Astrocyte (in vitro differentiated cells and primary cell): Measurements from ENCODE around the gene PRR5. TPM values are rescaled to one million over a fixed set of nuclear protein-coding genes. Genes with fewer than 3 reads are reported as not detected.

Experiments used
- DNase-seq: peaks from one replicate; pipeline ENCODE4 v3.0.0-alpha.2; 2010; ENCODE audit warnings: low read depth
- FAIRE-seq: peaks from 2 replicates; lab custom pipeline; 2011; peaks lifted over from hg19 to GRCh38; lab: Jason Lieb, UNC
- H2AFZ ChIP-seq: 2 replicates; pipeline ENCODE4 v1.6.0; 2012; ENCODE audit warnings: low read depth, low read length, inconsistent platforms
- H3K27ac ChIP-seq: 2 replicates; pipeline ENCODE4 v1.5.1; 2011; ENCODE audit warnings: low read depth, low read length, inconsistent platforms
- H3K27me3 ChIP-seq: 2 replicates; pipeline ENCODE4 v1.6.0; 2011; ENCODE audit warnings: low read length, inconsistent platforms; ENCODE audit not compliant: insufficient read depth
- H3K36me3 ChIP-seq: 2 replicates; pipeline ENCODE4 v1.5.1; 2011; ENCODE audit warnings: low read length, inconsistent platforms; ENCODE audit not compliant: insufficient read depth
- H3K4me1 ChIP-seq: 2 replicates; pipeline ENCODE4 v1.5.1; 2011; ENCODE audit warnings: low read length, inconsistent platforms; ENCODE audit not compliant: insufficient read depth
- H3K4me2 ChIP-seq: 2 replicates; pipeline ENCODE4 v1.6.0; 2012; ENCODE audit warnings: low read length, inconsistent platforms
- H3K4me3 ChIP-seq: 2 replicates; pipeline ENCODE4 v1.5.1; 2011; ENCODE audit warnings: low read depth, mild to moderate bottlenecking, low read length, inconsistent platforms; ENCODE audit not compliant: insufficient read depth
- H3K79me2 ChIP-seq: 2 replicates; pipeline ENCODE4 v1.6.0; 2012; ENCODE audit warnings: mild to moderate bottlenecking, low read length, inconsistent platforms; ENCODE audit not compliant: insufficient read depth
- H3K9ac ChIP-seq: 2 replicates; pipeline ENCODE4 v1.6.0; 2012; ENCODE audit warnings: mild to moderate bottlenecking, low read length, inconsistent platforms
- H3K9me3 ChIP-seq: 2 replicates; pipeline ENCODE4 v1.5.1; 2012; ENCODE audit warnings: low read depth, mild to moderate bottlenecking, low read length, inconsistent platforms; ENCODE audit not compliant: insufficient read depth
- H4K20me1 ChIP-seq: 2 replicates; pipeline ENCODE4 v1.6.0; 2012; ENCODE audit warnings: low read length, inconsistent platforms; ENCODE audit not compliant: insufficient read depth
- H3K27ac Mint-ChIP-seq: one replicate; pipeline ENCODE4 v1.8.0; 2021; ENCODE audit warnings: mild to moderate bottlenecking, mixed read lengths; ENCODE audit not compliant: unreplicated experiment
- H3K27me3 Mint-ChIP-seq: one replicate; pipeline ENCODE4 v1.8.0; 2021; ENCODE audit warnings: low read depth, mixed read lengths; ENCODE audit not compliant: unreplicated experiment
- H3K36me3 Mint-ChIP-seq: one replicate; pipeline ENCODE4 v1.8.0; 2021; ENCODE audit warnings: low read depth, mixed read lengths; ENCODE audit not compliant: unreplicated experiment
- H3K4me1 Mint-ChIP-seq: one replicate; pipeline ENCODE4 v1.8.0; 2021; ENCODE audit warnings: low read depth, mixed read lengths; ENCODE audit not compliant: unreplicated experiment
- H3K4me3 Mint-ChIP-seq: one replicate; pipeline ENCODE4 v1.8.0; 2021; ENCODE audit warnings: mild to moderate bottlenecking, moderate library complexity, mixed read lengths; ENCODE audit not compliant: unreplicated experiment
- H3K9me3 Mint-ChIP-seq: one replicate; pipeline ENCODE4 v1.8.0; 2021; ENCODE audit warnings: mild to moderate bottlenecking, mixed read lengths; ENCODE audit not compliant: unreplicated experiment
- CTCF ChIP-seq: IDR thresholded peaks from 2 replicates; pipeline ENCODE4 v1.5.1; 2011; ENCODE audit warnings: low read depth, mild to moderate bottlenecking, inconsistent platforms, low read length, moderate library complexity; ENCODE audit not compliant: insufficient read depth
- EZH2 ChIP-seq: IDR thresholded peaks from 2 replicates; pipeline ENCODE4 v1.6.1; 2012; ENCODE audit warnings: mild to moderate bottlenecking, low read length, inconsistent platforms; ENCODE audit not compliant: insufficient read depth
- total RNA-seq: library from RNA; stranded (reverse); gene quantifications from 2 replicates; pipeline ENCODE4 v1.2.1, GENCODE V29; 2021

Gene PRR5
- total RNA-seq, 1 donor from 2014 or later, result 23.6 TPM

GRCh38 chr22:44680058-44680457 is 21.9 kb upstream of the PRR5 start:
- peaks cover 12% of the 10 kb centered on the region for H3K4me1 Mint-ChIP-seq
- H3K4me3 Mint-ChIP-seq, result no peak overlapping the region
- H3K36me3 Mint-ChIP-seq, result peaks cover 4% of the 10 kb centered on the region
- peaks cover 14% of the 10 kb centered on the region for H3K27me3 Mint-ChIP-seq
- H3K4me2 ChIP-seq, result no peak overlapping the region
- no peaks in the 10 kb centered on the region for H3K9me3 ChIP-seq
- no peak overlapping the region for H3K9ac ChIP-seq
- no peak overlapping the region for H3K27ac ChIP-seq
- H3K27me3 ChIP-seq, result peaks cover 2% of the 10 kb centered on the region
- H3K4me3 ChIP-seq, result no peak overlapping the region
- no peaks in the 10 kb centered on the region for H4K20me1 ChIP-seq
- H2AFZ ChIP-seq, result no peak overlapping the region
- H3K9me3 Mint-ChIP-seq, result no peaks in the 10 kb centered on the region
- peaks cover 11% of the 10 kb centered on the region for H3K4me1 ChIP-seq
- no peaks in the 10 kb centered on the region for H3K36me3 ChIP-seq
- DNase-seq (no peak), FAIRE-seq (no peak)
- H3K79me2 ChIP-seq, result no peaks in the 10 kb centered on the region
- no peak overlapping the region for H3K27ac Mint-ChIP-seq
- TF ChIP-seq CTCF (no peak), EZH2 (no peak)

- H3K27me3 ChIP-seq, result peaks cover 2% of the 10 kb centered on the region
- no peak overlapping the region for H3K27ac Mint-ChIP-seq
- H3K27me3 Mint-ChIP-seq, result peaks cover 11% of the 10 kb centered on the region
- no peak overlapping the region for H2AFZ ChIP-seq
- no peak overlapping the region for H3K4me3 Mint-ChIP-seq
- H3K79me2 ChIP-seq, result no peaks in the 10 kb centered on the region
- no peaks in the 10 kb centered on the region for H3K36me3 ChIP-seq
- FAIRE-seq (no peak), DNase-seq (no peak)
- peaks cover 4% of the 10 kb centered on the region for H3K36me3 Mint-ChIP-seq
- TF ChIP-seq EZH2, result no peak
- TF ChIP-seq CTCF, result no peak
- H3K4me3 ChIP-seq, result no peak overlapping the region
- H3K27ac ChIP-seq, result no peak overlapping the region
- no peaks in the 10 kb centered on the region for H3K9me3 ChIP-seq
- no peaks in the 10 kb centered on the region for H3K9me3 Mint-ChIP-seq
- H3K4me1 ChIP-seq, result peaks cover 16% of the 10 kb centered on the region
- peaks cover 17% of the 10 kb centered on the region for H3K4me1 Mint-ChIP-seq
- H3K9ac ChIP-seq, result no peak overlapping the region
- no peaks in the 10 kb centered on the region for H4K20me1 ChIP-seq
- no peak overlapping the region for H3K4me2 ChIP-seq
Measured at GRCh38 chr22:44680481-44680894, 21.5 kb upstream of the PRR5 start.

- no peak for FAIRE-seq
- Histone ChIP-seq H3K4me3 (no peak overlapping the region), H3K9me3 (no peaks in the 10 kb centered on the region), H3K36me3 (no peaks in the 10 kb centered on the region), H3K9ac (no peak overlapping the region), H2AFZ (no peak overlapping the region), H3K4me1 (peaks cover 16% of the 10 kb centered on the region), H3K4me2 (no peak overlapping the region), H3K79me2 (no peaks in the 10 kb centered on the region), H3K27me3 (peaks cover under 1% of the 10 kb centered on the region), H3K27ac (no peak overlapping the region), H4K20me1 (no peaks in the 10 kb centered on the region)
- peaks cover 10% of the 10 kb centered on the region for H3K27me3 Mint-ChIP-seq
- H3K4me1 Mint-ChIP-seq, result peaks cover 19% of the 10 kb centered on the region
- H3K27ac Mint-ChIP-seq, result no peak overlapping the region
- H3K4me3 Mint-ChIP-seq, result no peak overlapping the region
- TF ChIP-seq CTCF (no peak), EZH2 (no peak)
- DNase-seq, result no peak
- H3K9me3 Mint-ChIP-seq, result no peaks in the 10 kb centered on the region
- peaks cover 4% of the 10 kb centered on the region for H3K36me3 Mint-ChIP-seq
Measured at GRCh38 chr22:44682556-44683168, 19.3 kb upstream of the PRR5 start.
